ENCODE measurements around the gene HDAC4.

Gene HDAC4

DNA sequence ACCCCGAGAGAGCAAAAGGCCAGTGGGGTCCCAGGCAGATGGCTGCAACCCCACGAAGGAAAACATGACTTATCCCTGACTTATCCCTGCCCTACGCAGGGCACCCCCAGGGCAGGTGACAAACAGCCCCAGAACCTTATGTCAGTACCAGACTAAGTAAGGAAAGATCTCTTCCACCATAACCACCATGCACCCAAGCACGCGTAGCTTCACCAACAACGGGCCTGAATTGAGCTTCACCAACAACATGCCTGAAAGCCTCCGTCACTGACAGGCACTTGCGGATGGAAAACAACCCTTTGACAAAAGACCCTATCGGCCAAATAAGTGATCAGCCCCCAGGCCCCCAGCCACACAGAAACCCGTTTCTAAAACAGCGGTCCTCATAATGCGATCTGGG is 34.1 kb downstream of the HDAC4 start:
- no peak for DNase-seq (ENCODE audit: low spot score)
- Histone ChIP-seq H3K4me3 (no peak overlapping the region), H3K27ac (no peak overlapping the region)
- no peak for TF ChIP-seq CTCF (IDR thresholded peaks at IDR 0.05)

DNA sequence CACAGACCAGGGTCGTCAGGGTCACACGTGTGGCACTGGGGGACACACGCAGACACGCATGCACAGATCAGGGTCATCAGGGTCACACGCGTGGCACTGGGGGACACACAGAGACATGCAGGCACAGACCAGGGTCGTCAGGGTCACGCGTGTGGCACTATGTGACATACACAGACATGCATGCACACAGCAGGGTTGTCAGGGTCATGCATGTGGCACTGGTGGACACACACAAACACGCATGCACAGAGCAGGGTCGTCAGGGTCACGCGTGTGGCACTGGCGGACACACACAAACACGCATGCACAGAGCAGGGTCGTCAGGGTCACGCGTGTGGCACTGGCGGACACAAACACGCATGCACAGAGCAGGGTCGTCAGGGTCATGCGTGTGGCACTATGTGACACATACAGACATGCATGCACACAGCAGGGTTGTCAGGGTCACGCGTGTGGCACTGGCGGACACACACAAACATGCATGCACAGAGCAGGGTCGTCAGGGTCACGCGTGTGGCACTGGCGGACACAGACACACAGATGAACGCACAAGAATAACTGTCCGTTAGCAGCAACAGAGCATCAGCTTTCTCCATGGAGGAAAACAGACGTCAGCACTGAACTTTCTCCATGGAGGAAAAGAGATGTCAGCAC is 34.9 kb downstream of the HDAC4 start:
- no peak for DNase-seq (ENCODE audit: low spot score)
- no peak for TF ChIP-seq CTCF (IDR thresholded peaks at IDR 0.05)
- H3K4me3 ChIP-seq, result no peak overlapping the region
- no peak overlapping the region for H3K27ac ChIP-seq

GRCh38 chr2:239365071-239365781 is 35.6 kb downstream of the HDAC4 start:
- Histone ChIP-seq H3K27ac (no peak overlapping the region), H3K4me3 (no peak overlapping the region)
- no peak for TF ChIP-seq CTCF (IDR thresholded peaks at IDR 0.05)
- no peak for DNase-seq (ENCODE audit: low spot score)

DNA sequence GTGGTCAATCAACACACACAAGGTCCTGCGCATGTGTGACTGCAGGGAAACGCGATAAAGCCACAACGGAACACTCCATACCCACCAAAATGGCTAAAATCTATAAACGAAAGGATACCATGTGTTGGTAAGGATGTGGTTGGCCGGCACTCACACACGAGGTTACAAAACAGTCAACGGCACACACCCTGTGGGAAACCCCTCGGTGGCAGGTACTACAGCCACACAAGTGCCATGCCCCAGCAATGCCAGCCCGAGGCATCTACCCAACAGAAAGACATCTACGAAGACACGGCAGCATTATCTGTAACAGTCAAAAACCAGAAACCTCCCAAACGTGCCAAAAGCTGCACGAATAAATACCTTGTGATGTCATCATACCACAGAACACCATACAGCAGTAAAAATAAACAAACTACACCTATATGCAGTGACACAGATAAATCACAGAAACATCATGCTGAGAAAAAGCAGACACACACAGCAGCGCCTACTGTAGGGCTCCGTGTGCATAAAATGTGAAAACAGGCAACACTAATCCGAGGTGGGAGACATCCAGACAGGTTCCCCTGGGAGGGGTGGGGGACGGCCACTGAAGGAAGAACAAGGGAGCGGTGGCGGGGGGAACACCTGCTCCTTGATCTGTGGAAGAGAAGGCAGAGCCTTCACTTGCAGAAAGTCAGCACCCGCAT is 36.7 kb downstream of the HDAC4 start:
- TF ChIP-seq CTCF (IDR thresholded peaks at IDR 0.05), result no peak
- Histone ChIP-seq H3K27ac (no peak overlapping the region), H3K4me3 (no peak overlapping the region)
- no peak for DNase-seq (ENCODE audit: low spot score)

- Histone ChIP-seq H3K27ac (no peak overlapping the region), H3K4me3 (no peak overlapping the region)
- no peak for TF ChIP-seq CTCF (IDR thresholded peaks at IDR 0.05)
- DNase-seq (ENCODE audit: low spot score), result no peak
Observed at GRCh38 chr2:239362507-239362906, 38.3 kb downstream of the HDAC4 start.

- DNase-seq (ENCODE audit: low spot score), result no peak
- Histone ChIP-seq H3K27ac (no peak overlapping the region), H3K4me3 (no peak overlapping the region)
- TF ChIP-seq CTCF (IDR thresholded peaks at IDR 0.05), result no peak
Observed at GRCh38 chr2:239361311-239361642, 39.5 kb downstream of the HDAC4 start.

Measured in coronary artery (tissue), 2 donors.